Activated T-helper 1 cell treated with anti-CD3 and anti-CD28 coated beads, Interleukin-12 subunit alpha, Interleukin-12 subunit beta, Interleukin-2, Interleukin-4 antibody, amounts not matched to agents 30 ng/mL and 10 ng/mL and 1 ng/mL, durations not matched to agents 14 hours and 24 hours and 36 hours (primary cell): Measurements from ENCODE around the gene PRDM7. TPM values are rescaled to one million over a fixed set of nuclear protein-coding genes. Genes with fewer than 3 reads are reported as not detected.
A peak's percentile ranks its signal among the peaks of the same experiment; 100 is the strongest.
"Not testable (repeated sequence)": the region's sequence is repeated elsewhere in the genome, so short reads cannot be mapped to it uniquely, and the experiment has no call there.

Source experiments
- DNase-seq: peaks from one replicate; pipeline ENCODE4 v3.0.0; 2021; ENCODE audit warnings: low spot score
- H3K27ac Mint-ChIP-seq: one replicate; pipeline ENCODE4 v1.8.0; 2021; ENCODE audit warnings: mild to moderate bottlenecking, mixed read lengths
- H3K27me3 Mint-ChIP-seq: one replicate; pipeline ENCODE4 v1.8.0; 2022; ENCODE audit warnings: mild to moderate bottlenecking, moderate library complexity, mixed read lengths; ENCODE audit not compliant: insufficient read depth
- H3K36me3 Mint-ChIP-seq: one replicate; pipeline ENCODE4 v1.8.0; 2021; ENCODE audit warnings: low read depth, mixed read lengths
- H3K4me1 Mint-ChIP-seq: one replicate; pipeline ENCODE4 v1.8.0; 2021; ENCODE audit warnings: low read depth, mixed read lengths
- H3K4me3 Mint-ChIP-seq: one replicate; pipeline ENCODE4 v1.8.0; 2021; ENCODE audit warnings: mild to moderate bottlenecking, moderate library complexity, mixed read lengths
- H3K9me3 Mint-ChIP-seq: one replicate; pipeline ENCODE4 v1.8.0; 2021; ENCODE audit warnings: mixed read lengths
- intact Hi-C: fragments of 100-400 bp; cut with micrococcal nuclease; formaldehyde crosslinking; loops from one replicate; pipeline ENCODE4 v1.15.1; 2024
- total RNA-seq: library from RNA; stranded (reverse); gene quantifications from 2 replicates; pipeline ENCODE4 v1.2.3, GENCODE V29; 2022

PRDM7 gene
- total RNA-seq, 1 donor from 2014 or later = not detected

GRCh38 chr16:90094296-90094695, 17.2 kb upstream of the PRDM7 start:
- H3K27me3 Mint-ChIP-seq, H3K9me3 Mint-ChIP-seq, H3K4me3 Mint-ChIP-seq, intact Hi-C loops, H3K36me3 Mint-ChIP-seq, H3K4me1 Mint-ChIP-seq, DNase-seq, H3K27ac Mint-ChIP-seq: not testable (repeated sequence)

GRCh38 chr16:90093799-90094198, 16.7 kb upstream of the PRDM7 start:
- H3K4me1 Mint-ChIP-seq, intact Hi-C loops, H3K9me3 Mint-ChIP-seq, DNase-seq, H3K27me3 Mint-ChIP-seq, H3K36me3 Mint-ChIP-seq, H3K27ac Mint-ChIP-seq, H3K4me3 Mint-ChIP-seq: not testable (repeated sequence)

GRCh38 chr16:90092781-90093180, 15.7 kb upstream of the PRDM7 start:
- H3K36me3 Mint-ChIP-seq, DNase-seq, intact Hi-C loops, H3K27ac Mint-ChIP-seq, H3K9me3 Mint-ChIP-seq, H3K4me1 Mint-ChIP-seq, H3K4me3 Mint-ChIP-seq: not testable (repeated sequence)
- peaks cover 11% of the 10 kb centered on the region for H3K27me3 Mint-ChIP-seq

- intact Hi-C loops = no loop called here
- no peak for DNase-seq
- H3K4me1 Mint-ChIP-seq = peaks cover 19% of the 10 kb centered on the region
Observed at GRCh38 chr16:90084215-90084950, 7.3 kb upstream of the PRDM7 start.

GRCh38 chr16:90083139-90083538, 6.0 kb upstream of the PRDM7 start:
- Mint-ChIP-seq H3K27me3 (peaks cover 30% of the 10 kb centered on the region), H3K36me3 (no peaks in the 10 kb centered on the region), H3K4me1 (peaks cover 25% of the 10 kb centered on the region), H3K4me3 (peak overlapping the region; percentile 90), H3K9me3 (no peaks in the 10 kb centered on the region), H3K27ac (peak overlapping the region; percentile 68)
- DNase-seq = no peak
- intact Hi-C loops = no loop called here

More at GRCh38 chr16:90084215-90084950, 7.3 kb upstream of the PRDM7 start:
- Mint-ChIP-seq H3K9me3 (no peaks in the 10 kb centered on the region), H3K36me3 (no peaks in the 10 kb centered on the region), H3K27me3 (peaks cover 37% of the 10 kb centered on the region), H3K27ac (no peak overlapping the region), H3K4me3 (no peak overlapping the region)

GRCh38 chr16:90081606-90081970, 4.5 kb upstream of the PRDM7 start:
- Mint-ChIP-seq H3K4me1 (peaks cover 40% of the 10 kb centered on the region), H3K27ac (no peak overlapping the region)

GRCh38 chr16:90078579-90078895, 1.4 kb upstream of the PRDM7 start:
- intact Hi-C loops = no loop called here

More at GRCh38 chr16:90081606-90081970, 4.5 kb upstream of the PRDM7 start:
- no peaks in the 10 kb centered on the region for H3K36me3 Mint-ChIP-seq
- H3K9me3 Mint-ChIP-seq = no peaks in the 10 kb centered on the region
- H3K27me3 Mint-ChIP-seq = peaks cover 21% of the 10 kb centered on the region
- no peak for DNase-seq
- intact Hi-C loops = no loop called here
- H3K4me3 Mint-ChIP-seq = peak overlapping the region; percentile 90

GRCh38 chr16:90077757-90078578, 837 bp upstream of the PRDM7 start:
- Mint-ChIP-seq H3K27me3 (peaks cover 15% of the 10 kb centered on the region), H3K27ac (peak overlapping the region; percentile 79), H3K9me3 (no peaks in the 10 kb centered on the region), H3K4me1 (peaks cover 40% of the 10 kb centered on the region), H3K4me3 (peak overlapping the region; percentile 80), H3K36me3 (no peaks in the 10 kb centered on the region)
- intact Hi-C loops = loop anchor here (1.0 to 2.0 kb wide), 3 partner anchors 30 to 106 kb away; no protein-coding TSS in a partner anchor
- DNase-seq = peak; percentile 20

More at GRCh38 chr16:90078579-90078895, 1.4 kb upstream of the PRDM7 start:
- H3K9me3 Mint-ChIP-seq = no peaks in the 10 kb centered on the region
- peak overlapping the region; percentile 7 for H3K4me3 Mint-ChIP-seq
- DNase-seq = no peak
- H3K36me3 Mint-ChIP-seq = no peaks in the 10 kb centered on the region
- H3K27me3 Mint-ChIP-seq = peaks cover 15% of the 10 kb centered on the region
- H3K4me1 Mint-ChIP-seq = peaks cover 45% of the 10 kb centered on the region
- H3K27ac Mint-ChIP-seq = no peak overlapping the region

GRCh38 chr16:90072442-90073105, 4.6 kb downstream of the PRDM7 start:
- H3K36me3 Mint-ChIP-seq = no peaks in the 10 kb centered on the region
- intact Hi-C loops = no loop called here
- no peaks in the 10 kb centered on the region for H3K9me3 Mint-ChIP-seq
- peaks cover 11% of the 10 kb centered on the region for H3K27me3 Mint-ChIP-seq
- H3K4me1 Mint-ChIP-seq = peaks cover 14% of the 10 kb centered on the region
- no peak for DNase-seq
- H3K27ac Mint-ChIP-seq = no peak overlapping the region
- H3K4me3 Mint-ChIP-seq = no peak overlapping the region

- intact Hi-C loops = no loop called here
- H3K27ac Mint-ChIP-seq = no peak overlapping the region
- DNase-seq = no peak
- H3K4me1 Mint-ChIP-seq = no peaks in the 10 kb centered on the region
- peaks cover 13% of the 10 kb centered on the region for H3K27me3 Mint-ChIP-seq
- H3K9me3 Mint-ChIP-seq = no peaks in the 10 kb centered on the region
- H3K36me3 Mint-ChIP-seq = no peaks in the 10 kb centered on the region
- H3K4me3 Mint-ChIP-seq = no peak overlapping the region
Observed at GRCh38 chr16:90070440-90070839, 6.7 kb downstream of the PRDM7 start.

GRCh38 chr16:90061437-90061836, 15.7 kb downstream of the PRDM7 start:
- Mint-ChIP-seq H3K4me1 (no peaks in the 10 kb centered on the region), H3K27me3 (peaks cover 12% of the 10 kb centered on the region), H3K9me3 (no peaks in the 10 kb centered on the region), H3K36me3 (no peaks in the 10 kb centered on the region), H3K4me3 (no peak overlapping the region), H3K27ac (no peak overlapping the region)
- DNase-seq = no peak
- intact Hi-C loops = no loop called here

- Mint-ChIP-seq H3K4me3 (no peak overlapping the region), H3K9me3 (peaks cover 14% of the 10 kb centered on the region), H3K27ac (no peak overlapping the region), H3K4me1 (no peaks in the 10 kb centered on the region), H3K36me3 (no peaks in the 10 kb centered on the region), H3K27me3 (peaks cover 6% of the 10 kb centered on the region)
- no peak for DNase-seq
- intact Hi-C loops = no loop called here
Observed at GRCh38 chr16:90057738-90058173, 19.4 kb downstream of the PRDM7 start.

- H3K27me3 Mint-ChIP-seq, H3K4me3 Mint-ChIP-seq, H3K36me3 Mint-ChIP-seq, DNase-seq, intact Hi-C loops, H3K4me1 Mint-ChIP-seq, H3K27ac Mint-ChIP-seq: not testable (repeated sequence)
- peaks cover 14% of the 10 kb centered on the region for H3K9me3 Mint-ChIP-seq
Observed at GRCh38 chr16:90056521-90056920, 20.6 kb downstream of the PRDM7 start.
